ENCODE data around the gene CARMIL1. TPM values are rescaled to one million over a fixed set of nuclear protein-coding genes. Genes with fewer than 3 reads are reported as not detected.

Gene CARMIL1
- total and polyA plus RNA-seq, 4 experiments from 2014 or later = 0.08 to 3.5 (median 2.4) TPM

DNA sequence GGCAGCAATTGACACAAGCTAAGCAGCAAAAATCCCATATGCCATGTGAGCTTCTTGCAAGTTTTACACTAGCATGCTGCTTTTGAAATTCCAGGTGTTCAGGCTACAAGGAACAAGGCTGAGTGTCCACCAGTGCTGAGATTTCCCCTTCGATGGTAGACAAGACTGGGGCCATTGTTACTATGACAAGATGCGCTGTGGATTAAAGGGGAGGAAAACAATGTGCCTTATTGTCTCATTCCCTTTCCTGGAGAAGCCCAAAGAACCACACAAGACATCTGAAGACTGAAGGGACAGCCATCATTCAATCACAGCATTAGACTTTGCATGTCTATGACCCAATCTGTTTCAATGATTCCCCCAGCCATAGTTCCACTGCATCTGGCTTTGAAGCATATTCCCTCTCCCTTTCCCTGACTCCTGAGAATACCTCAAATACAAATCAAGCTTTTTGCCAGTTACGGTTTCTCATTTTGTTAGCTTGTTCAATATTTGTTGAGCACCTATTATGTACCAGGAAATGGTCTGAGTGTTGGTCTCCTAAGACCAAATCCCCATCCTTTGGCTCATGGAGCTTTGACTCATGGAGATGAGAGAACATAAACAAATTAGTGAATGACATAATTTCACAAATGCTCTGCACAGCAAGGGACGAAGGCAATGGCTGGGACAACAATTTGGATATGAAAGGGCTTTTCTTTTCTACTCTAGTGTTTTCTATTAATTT, 349.5 kb downstream of the CARMIL1 start:
- no peaks in the 10 kb centered on the region for H3K27me3 ChIP-seq (ENCODE audit: insufficient read depth, low read length)
- intact Hi-C loops (cut with micrococcal nuclease) = no loop called here
- CTCF ChIA-PET (ENCODE audit: partially characterized antibody) = no interaction called here

DNA sequence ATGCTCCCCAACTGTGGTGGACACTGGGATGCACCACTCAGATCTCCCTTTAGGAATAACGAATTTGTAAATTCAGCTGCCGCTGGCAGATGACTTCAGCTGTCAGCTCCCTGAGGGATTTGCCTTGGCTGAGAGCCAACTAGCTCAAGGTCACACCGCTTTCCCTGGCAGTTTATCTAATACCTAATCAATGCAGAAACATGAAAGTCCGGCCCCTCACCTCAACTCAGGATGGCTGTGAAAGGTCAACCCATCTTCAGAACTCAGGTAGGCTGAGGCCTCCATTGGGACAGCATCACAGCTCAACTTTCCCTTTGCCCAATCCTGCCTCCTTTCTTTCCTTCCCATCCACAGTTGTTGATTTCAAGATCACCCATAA, 350.0 kb downstream of the CARMIL1 start:
- Histone ChIP-seq H3K9me3 (ENCODE audit: control insufficient read depth in 1 of 2, low read length in 2 of 2) (no peaks in the 10 kb centered on the region), H3K27me3 (ENCODE audit: insufficient read depth, low read length) (no peaks in the 10 kb centered on the region), H3K27ac (ENCODE audit: low read depth, low read length) (no peak overlapping the region), H3K4me3 (ENCODE audit: low read length in 2 of 2) (no peak overlapping the region), H3K4me1 (ENCODE audit: insufficient read depth, low read length) (no peaks in the 10 kb centered on the region), H3K36me3 (ENCODE audit: insufficient read depth, low read length) (no peaks in the 10 kb centered on the region)
- no peaks in the 10 kb centered on the region for H3K4me1 Mint-ChIP-seq
- ChIA-PET POLR2A (ENCODE audit: partially characterized antibody) (no interaction called here), CTCF (ENCODE audit: partially characterized antibody) (no interaction called here)
- peaks cover 8 to 16% of the 10 kb centered on the region in 2 donors for H3K27me3 Mint-ChIP-seq
- no peaks in the 10 kb centered on the region for H3K9me3 Mint-ChIP-seq
- H3K27ac Mint-ChIP-seq = no peak overlapping the region
- H3K36me3 Mint-ChIP-seq = no peaks in the 10 kb centered on the region
- intact Hi-C loops (cut with micrococcal nuclease) = no loop called here
- H3K4me3 Mint-ChIP-seq = no peak overlapping the region
- no peak for DNase-seq

More for the DNA sequence above, 349.5 kb downstream of the CARMIL1 start:
- DNase-seq = no peak
- no peaks in the 10 kb centered on the region for H3K9me3 ChIP-seq (ENCODE audit: control insufficient read depth in 1 of 2, low read length in 2 of 2)
- Mint-ChIP-seq H3K27ac (no peak overlapping the region), H3K36me3 (no peaks in the 10 kb centered on the region), H3K27me3 (peaks cover 8 to 12% of the 10 kb centered on the region in 2 donors), H3K9me3 (no peaks in the 10 kb centered on the region), H3K4me3 (no peak overlapping the region), H3K4me1 (no peaks in the 10 kb centered on the region)
- no peak overlapping the region for H3K27ac ChIP-seq (ENCODE audit: low read depth, low read length)
- no peaks in the 10 kb centered on the region for H3K4me1 ChIP-seq (ENCODE audit: insufficient read depth, low read length)
- H3K36me3 ChIP-seq (ENCODE audit: insufficient read depth, low read length) = no peaks in the 10 kb centered on the region
- POLR2A ChIA-PET (ENCODE audit: partially characterized antibody) = no interaction called here
- H3K4me3 ChIP-seq (ENCODE audit: low read length in 2 of 2) = no peak overlapping the region

DNA sequence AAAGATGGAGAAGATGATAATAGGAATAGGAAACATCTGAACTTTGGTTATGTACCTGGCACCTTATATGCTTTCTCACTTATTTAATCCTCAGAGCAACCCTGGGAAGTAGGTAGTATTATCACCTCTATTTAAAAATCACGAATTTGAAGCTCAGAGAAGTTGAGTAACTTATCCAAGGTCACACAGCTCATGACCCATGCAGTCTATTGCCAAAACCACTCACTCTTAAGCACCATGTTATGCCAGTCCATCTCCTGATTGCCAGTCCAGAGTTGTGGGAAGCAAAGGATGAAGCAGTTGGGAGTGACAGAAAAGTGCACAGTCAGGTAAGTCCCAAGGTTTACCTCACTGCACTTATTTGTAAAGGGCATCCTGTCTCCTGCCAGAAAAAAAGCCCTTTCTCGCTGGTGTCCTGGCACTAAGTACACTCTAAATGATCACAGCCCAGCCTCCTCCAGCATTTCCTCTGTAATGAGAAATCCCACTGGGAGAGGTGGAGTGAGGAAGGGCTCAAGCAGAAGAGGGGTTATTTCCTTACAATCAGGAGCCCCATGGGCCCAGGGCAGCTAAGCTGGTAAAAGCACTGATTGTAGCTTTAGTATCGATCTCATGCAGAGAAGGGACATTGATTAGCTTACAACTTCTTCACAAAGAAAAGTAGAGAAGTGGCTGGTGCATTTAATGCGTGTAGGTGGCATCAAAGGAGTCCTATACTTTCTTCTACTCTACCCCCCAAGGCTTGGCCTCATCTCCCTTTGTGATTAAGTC, 351.5 kb downstream of the CARMIL1 start:
- Mint-ChIP-seq H3K27ac (no peak overlapping the region), H3K36me3 (no peaks in the 10 kb centered on the region), H3K9me3 (no peaks in the 10 kb centered on the region), H3K4me3 (no peak overlapping the region), H3K27me3 (peaks cover 9 to 19% of the 10 kb centered on the region in 2 donors), H3K4me1 (no peaks in the 10 kb centered on the region)
- CTCF ChIA-PET (ENCODE audit: partially characterized antibody) = no interaction called here
- Histone ChIP-seq H3K4me3 (ENCODE audit: low read length in 2 of 2) (no peak overlapping the region), H3K36me3 (ENCODE audit: insufficient read depth, low read length) (no peaks in the 10 kb centered on the region), H3K4me1 (ENCODE audit: insufficient read depth, low read length) (no peaks in the 10 kb centered on the region), H3K27ac (ENCODE audit: low read depth, low read length) (no peak overlapping the region), H3K9me3 (ENCODE audit: control insufficient read depth in 1 of 2, low read length in 2 of 2) (no peaks in the 10 kb centered on the region), H3K27me3 (ENCODE audit: insufficient read depth, low read length) (no peaks in the 10 kb centered on the region)
- intact Hi-C loops (cut with micrococcal nuclease) = no loop called here
- no peak for DNase-seq
- POLR2A ChIA-PET (ENCODE audit: partially characterized antibody) = no interaction called here

DNA sequence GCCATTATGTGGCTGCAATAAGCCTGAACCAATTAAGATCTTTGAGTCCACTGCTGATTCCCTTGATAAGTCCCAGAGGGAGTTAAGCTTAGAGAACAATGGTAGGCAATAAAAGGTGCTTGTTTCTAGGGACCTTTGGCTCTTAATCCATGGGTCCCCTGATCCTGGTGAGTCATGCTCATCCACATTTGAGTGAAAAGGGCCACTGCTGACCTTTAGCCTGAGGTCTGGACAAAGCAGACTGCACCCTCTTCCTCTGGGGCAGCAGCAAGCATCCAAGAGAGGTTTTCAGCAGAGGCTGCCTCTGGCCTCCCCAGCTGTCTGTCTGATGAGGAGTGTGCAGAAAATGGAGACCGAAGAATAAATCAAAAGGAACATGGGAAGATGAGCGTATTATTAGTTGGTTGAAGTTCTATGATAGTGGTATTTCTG, 356.7 kb downstream of the CARMIL1 start:
- intact Hi-C loops (cut with micrococcal nuclease) = no loop called here
- Mint-ChIP-seq H3K36me3 (no peaks in the 10 kb centered on the region), H3K27ac (no peak overlapping the region), H3K4me3 (no peak overlapping the region), H3K27me3 (peaks cover 19 to 35% of the 10 kb centered on the region in 2 donors), H3K4me1 (no peaks in the 10 kb centered on the region), H3K9me3 (peaks cover 0 to 5% (median 2%) of the 10 kb centered on the region in 8 donors)
- Histone ChIP-seq H3K36me3 (ENCODE audit: insufficient read depth, low read length) (no peaks in the 10 kb centered on the region), H3K27me3 (ENCODE audit: insufficient read depth, low read length) (no peaks in the 10 kb centered on the region), H3K9me3 (ENCODE audit: control insufficient read depth in 1 of 2, low read length in 2 of 2) (no peaks in the 10 kb centered on the region), H3K27ac (ENCODE audit: low read depth, low read length) (no peak overlapping the region), H3K4me3 (ENCODE audit: low read length in 2 of 2) (no peak overlapping the region), H3K4me1 (ENCODE audit: insufficient read depth, low read length) (no peaks in the 10 kb centered on the region)
- no peak for DNase-seq
- ChIA-PET POLR2A (ENCODE audit: partially characterized antibody) (no interaction called here), CTCF (ENCODE audit: partially characterized antibody) (no interaction called here)

DNA sequence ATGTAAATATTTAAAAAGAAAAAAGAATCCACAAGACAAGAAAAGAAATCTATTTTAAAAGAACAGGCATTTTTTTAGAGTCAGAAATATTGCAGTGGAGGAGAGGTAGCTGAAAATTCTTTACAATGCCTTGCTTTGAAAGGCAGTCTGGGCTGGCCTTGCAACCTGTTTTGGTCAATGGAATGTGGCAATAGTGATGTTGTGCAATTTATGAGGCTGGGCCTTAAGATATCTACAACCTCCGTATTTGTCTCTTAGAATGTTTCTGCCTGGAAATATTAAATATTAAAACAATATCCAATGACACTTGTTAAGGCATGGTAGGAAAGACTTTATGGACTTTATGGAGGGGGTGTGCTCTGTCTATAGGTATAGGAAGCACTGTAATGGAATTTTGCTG, 358.0 kb downstream of the CARMIL1 start:
- no peak overlapping the region for H3K27ac ChIP-seq (ENCODE audit: low read depth, low read length)
- ChIA-PET CTCF (ENCODE audit: partially characterized antibody) (no interaction called here), POLR2A (ENCODE audit: partially characterized antibody) (no interaction called here)
- peaks cover 16 to 37% of the 10 kb centered on the region in 2 donors for H3K27me3 Mint-ChIP-seq
- H3K27ac Mint-ChIP-seq = no peak overlapping the region
- no peaks in the 10 kb centered on the region for H3K36me3 ChIP-seq (ENCODE audit: insufficient read depth, low read length)
- no peaks in the 10 kb centered on the region for H3K36me3 Mint-ChIP-seq
- DNase-seq = no peak
- H3K4me3 Mint-ChIP-seq = no peak overlapping the region
- intact Hi-C loops (cut with micrococcal nuclease) = no loop called here
- no peaks in the 10 kb centered on the region for H3K4me1 Mint-ChIP-seq
- H3K4me3 ChIP-seq (ENCODE audit: low read length in 2 of 2) = no peak overlapping the region
- peaks cover 0 to 12% (median 6%) of the 10 kb centered on the region in 8 donors for H3K9me3 Mint-ChIP-seq
- H3K4me1 ChIP-seq (ENCODE audit: insufficient read depth, low read length) = no peaks in the 10 kb centered on the region
- no peaks in the 10 kb centered on the region for H3K27me3 ChIP-seq (ENCODE audit: insufficient read depth, low read length)
- no peaks in the 10 kb centered on the region for H3K9me3 ChIP-seq (ENCODE audit: control insufficient read depth in 1 of 2, low read length in 2 of 2)

DNA sequence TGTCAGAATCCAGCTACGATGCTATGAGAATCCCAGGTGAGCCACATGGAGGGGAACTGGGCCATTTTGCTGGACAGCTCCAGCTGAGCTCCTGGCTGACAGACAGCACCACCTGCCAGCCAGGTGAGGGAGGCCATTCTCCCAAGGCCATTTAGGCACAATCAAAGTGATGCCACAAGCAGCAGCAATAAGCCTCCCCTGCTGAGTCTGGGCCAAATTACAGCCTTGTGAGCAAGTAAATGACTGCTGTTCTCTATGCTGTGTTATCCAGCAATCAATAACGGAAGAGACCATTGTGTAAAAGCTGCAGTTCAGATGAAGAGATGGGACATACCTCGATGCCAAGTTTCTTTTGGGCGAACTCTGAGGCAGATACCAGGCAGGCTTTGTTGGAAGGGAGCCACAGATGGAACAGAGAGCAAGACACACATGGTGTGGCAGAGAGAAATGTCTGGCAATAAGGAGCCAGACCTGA, 358.8 kb downstream of the CARMIL1 start:
- ChIA-PET POLR2A (ENCODE audit: partially characterized antibody) (no interaction called here), CTCF (ENCODE audit: partially characterized antibody) (no interaction called here)
- Mint-ChIP-seq H3K9me3 (peaks cover 0 to 12% (median 6%) of the 10 kb centered on the region in 8 donors), H3K4me1 (no peaks in the 10 kb centered on the region), H3K36me3 (no peaks in the 10 kb centered on the region), H3K27ac (no peak overlapping the region), H3K27me3 (peaks cover 16 to 44% of the 10 kb centered on the region in 2 donors), H3K4me3 (no peak overlapping the region)
- DNase-seq = no peak
- no peak overlapping the region for H3K27ac ChIP-seq (ENCODE audit: low read depth, low read length)
- H3K4me3 ChIP-seq (ENCODE audit: low read length in 2 of 2) = no peak overlapping the region
- no peaks in the 10 kb centered on the region for H3K36me3 ChIP-seq (ENCODE audit: insufficient read depth, low read length)
- intact Hi-C loops (cut with micrococcal nuclease) = no loop called here
- H3K9me3 ChIP-seq (ENCODE audit: control insufficient read depth in 1 of 2, low read length in 2 of 2) = no peaks in the 10 kb centered on the region
- no peaks in the 10 kb centered on the region for H3K27me3 ChIP-seq (ENCODE audit: insufficient read depth, low read length)
- no peaks in the 10 kb centered on the region for H3K4me1 ChIP-seq (ENCODE audit: insufficient read depth, low read length)

DNA sequence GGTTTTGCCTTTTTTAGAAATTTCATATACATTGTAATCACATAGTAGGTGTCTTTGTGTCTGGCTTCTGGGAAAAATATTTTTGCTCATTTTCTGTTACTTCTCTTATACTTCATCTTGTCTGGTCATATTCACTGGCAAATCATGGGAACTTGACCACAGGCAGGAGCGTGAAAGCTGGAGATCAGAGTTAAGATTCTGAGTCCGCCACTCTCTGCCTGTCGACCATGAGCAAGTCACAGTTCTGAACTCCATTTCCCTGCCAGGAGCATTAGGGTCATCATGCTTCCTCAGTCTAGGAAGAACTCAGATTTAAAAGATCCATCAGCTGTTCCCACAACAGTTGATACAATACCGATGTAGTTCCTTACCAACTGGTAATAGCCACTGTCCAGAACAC, 360.5 kb downstream of the CARMIL1 start:
- Mint-ChIP-seq H3K27ac (no peak overlapping the region), H3K4me3 (no peak overlapping the region), H3K4me1 (no peaks in the 10 kb centered on the region), H3K27me3 (peaks cover 21 to 40% of the 10 kb centered on the region in 2 donors), H3K36me3 (no peaks in the 10 kb centered on the region), H3K9me3 (peaks cover 0 to 12% (median 6%) of the 10 kb centered on the region in 8 donors)
- no peaks in the 10 kb centered on the region for H3K9me3 ChIP-seq (ENCODE audit: control insufficient read depth in 1 of 2, low read length in 2 of 2)
- H3K4me3 ChIP-seq (ENCODE audit: low read length in 2 of 2) = no peak overlapping the region
- DNase-seq = no peak
- H3K27ac ChIP-seq (ENCODE audit: low read depth, low read length) = no peak overlapping the region
- intact Hi-C loops (cut with micrococcal nuclease) = no loop called here
- no peaks in the 10 kb centered on the region for H3K27me3 ChIP-seq (ENCODE audit: insufficient read depth, low read length)
- no peaks in the 10 kb centered on the region for H3K36me3 ChIP-seq (ENCODE audit: insufficient read depth, low read length)
- ChIA-PET CTCF (ENCODE audit: partially characterized antibody) (no interaction called here), POLR2A (ENCODE audit: partially characterized antibody) (no interaction called here)
- H3K4me1 ChIP-seq (ENCODE audit: insufficient read depth, low read length) = no peaks in the 10 kb centered on the region
